Dendritic cell treated with granulocyte-macrophage colony-stimulating factor and Interleukin-4, amounts not matched to agents 40 ng/mL and 50 ng/mL, for 4 days (primary cell): ENCODE results near the gene PLEKHO2.
"Not testable (repeated sequence)": the region's sequence is repeated elsewhere in the genome, so short reads cannot be mapped to it uniquely, and the experiment has no call there.

Source experiments
- H3K27ac Mint-ChIP-seq: one replicate; pipeline ENCODE4 v1.8.0; 2022; ENCODE audit warnings: mild to moderate bottlenecking, mixed read lengths
- H3K27me3 Mint-ChIP-seq: one replicate; pipeline ENCODE4 v1.8.0; 2022; ENCODE audit warnings: mild to moderate bottlenecking, mixed read lengths
- H3K36me3 Mint-ChIP-seq: one replicate; pipeline ENCODE4 v1.8.0; 2022; ENCODE audit warnings: low read depth, mixed read lengths
- H3K4me1 Mint-ChIP-seq: one replicate; pipeline ENCODE4 v1.8.0; 2022; ENCODE audit warnings: low read depth, mixed read lengths
- H3K4me3 Mint-ChIP-seq: one replicate; pipeline ENCODE4 v1.8.0; 2022; ENCODE audit warnings: mild to moderate bottlenecking, moderate library complexity, mixed read lengths
- H3K9me3 Mint-ChIP-seq: one replicate; pipeline ENCODE4 v1.8.0; 2022; ENCODE audit warnings: mixed read lengths
- intact Hi-C: fragments of 100-400 bp; cut with micrococcal nuclease; formaldehyde crosslinking; loops from one replicate; pipeline ENCODE4 v1.15.0; 2022

PLEKHO2 gene

GRCh38 chr15:64810497-64811326 lies 31.0 kb upstream of the PLEKHO2 start:
- intact Hi-C loops = loop anchor here (1.0 kb wide), 1 partner anchor 79 kb away; no protein-coding TSS in a partner anchor
- Mint-ChIP-seq H3K36me3 (no peaks in the 10 kb centered on the region), H3K27ac (no peak overlapping the region), H3K27me3 (peaks cover 23% of the 10 kb centered on the region), H3K4me1 (peaks cover 25% of the 10 kb centered on the region), H3K9me3 (no peaks in the 10 kb centered on the region), H3K4me3 (no peak overlapping the region)

DNA sequence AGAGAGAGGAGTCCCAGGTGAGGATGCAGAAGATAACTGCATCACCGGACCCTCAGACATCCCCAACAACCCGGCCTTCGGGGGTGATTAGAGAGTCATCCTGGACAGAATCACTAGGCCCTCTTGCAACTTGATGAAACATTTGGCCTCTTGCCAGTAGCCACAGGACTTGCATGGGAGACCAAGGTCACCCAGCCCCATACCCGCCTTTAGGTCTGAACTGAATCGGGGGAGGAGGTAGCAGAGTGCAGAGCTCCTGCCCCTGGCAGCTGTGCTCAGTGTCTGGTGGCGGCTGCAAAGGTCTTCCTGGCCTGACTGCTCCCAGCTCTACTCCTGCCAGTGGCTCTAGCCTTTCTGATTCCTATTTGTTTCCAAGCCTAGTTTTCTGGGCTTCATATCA lies 28.6 kb upstream of the PLEKHO2 start:
- H3K9me3 Mint-ChIP-seq = no peaks in the 10 kb centered on the region
- H3K27ac Mint-ChIP-seq = no peak overlapping the region
- H3K4me3 Mint-ChIP-seq = no peak overlapping the region
- no peaks in the 10 kb centered on the region for H3K36me3 Mint-ChIP-seq
- intact Hi-C loops = no loop called here
- H3K4me1 Mint-ChIP-seq = peaks cover 25% of the 10 kb centered on the region
- peaks cover 16% of the 10 kb centered on the region for H3K27me3 Mint-ChIP-seq

- intact Hi-C loops, H3K4me3 Mint-ChIP-seq, H3K9me3 Mint-ChIP-seq, H3K27me3 Mint-ChIP-seq, H3K27ac Mint-ChIP-seq, H3K36me3 Mint-ChIP-seq: not testable (repeated sequence)
- peaks cover 25% of the 10 kb centered on the region for H3K4me1 Mint-ChIP-seq
Observed at GRCh38 chr15:64814283-64814682, 27.4 kb upstream of the PLEKHO2 start.

DNA sequence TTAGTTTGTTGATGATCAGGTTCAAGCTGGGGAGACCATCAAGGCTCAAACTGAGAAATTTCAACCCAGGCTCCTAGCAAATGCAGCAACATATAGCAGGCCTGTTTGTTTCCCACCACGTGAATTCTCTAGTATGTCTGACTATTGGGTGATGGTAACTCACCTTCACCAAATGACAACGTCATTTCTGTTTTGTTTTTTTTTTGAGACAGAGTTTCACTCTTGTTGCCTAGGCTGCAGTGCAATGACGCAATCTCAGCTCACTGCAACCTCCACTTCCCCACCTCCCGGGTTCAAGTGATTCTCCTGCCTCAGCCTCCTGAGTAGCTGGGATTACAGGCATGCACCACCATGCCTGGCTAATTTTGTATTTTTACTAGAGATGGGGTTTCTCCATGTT lies 26.8 kb upstream of the PLEKHO2 start:
- intact Hi-C loops, H3K36me3 Mint-ChIP-seq, H3K27ac Mint-ChIP-seq, H3K27me3 Mint-ChIP-seq, H3K4me3 Mint-ChIP-seq, H3K9me3 Mint-ChIP-seq: not testable (repeated sequence)
- peaks cover 22% of the 10 kb centered on the region for H3K4me1 Mint-ChIP-seq

GRCh38 chr15:64816452-64816851 lies 25.3 kb upstream of the PLEKHO2 start:
- Mint-ChIP-seq H3K27me3 (no peaks in the 10 kb centered on the region), H3K9me3 (no peaks in the 10 kb centered on the region), H3K4me1 (peaks cover 19% of the 10 kb centered on the region), H3K36me3 (no peaks in the 10 kb centered on the region), H3K4me3 (no peak overlapping the region), H3K27ac (no peak overlapping the region)
- intact Hi-C loops = no loop called here

GRCh38 chr15:64824929-64825430 lies 16.7 kb upstream of the PLEKHO2 start:
- peak overlapping the region; percentile 65 for H3K4me3 Mint-ChIP-seq
- H3K27me3 Mint-ChIP-seq = peaks cover 21% of the 10 kb centered on the region
- intact Hi-C loops = loop anchor here (2.0 kb wide), 1 partner anchor 16 kb away; the partner anchor contains the start of gene PLEKHO2
- no peaks in the 10 kb centered on the region for H3K36me3 Mint-ChIP-seq
- H3K4me1 Mint-ChIP-seq = peaks cover 36% of the 10 kb centered on the region
- no peaks in the 10 kb centered on the region for H3K9me3 Mint-ChIP-seq
- no peak overlapping the region for H3K27ac Mint-ChIP-seq

- peak within 1 kb of the TSS; percentile 72 for H3K4me3 Mint-ChIP-seq
- peaks cover 37% of the 10 kb centered on the region for H3K4me1 Mint-ChIP-seq
- H3K27ac Mint-ChIP-seq = peak within 1 kb of the TSS; percentile 81
- intact Hi-C loops = loop anchor here (2.0 kb wide), 1 partner anchor 15 kb away; the partner anchor contains the start of gene PLEKHO2
- no peaks in the 10 kb centered on the region for H3K36me3 Mint-ChIP-seq
- H3K27me3 Mint-ChIP-seq = peaks cover 21% of the 10 kb centered on the region
- no peaks in the 10 kb centered on the region for H3K9me3 Mint-ChIP-seq
Observed at GRCh38 chr15:64825431-64826294, 16.1 kb upstream of the PLEKHO2 start, which contains the start of gene PIF1. Gene PIF1 (minus strand): TSS chr15:64825647. CDS start chr15:64824335, 1,312 bp downstream.

GRCh38 chr15:64828985-64829384 lies 12.7 kb upstream of the PLEKHO2 start:
- no peak overlapping the region for H3K27ac Mint-ChIP-seq
- peaks cover 9% of the 10 kb centered on the region for H3K27me3 Mint-ChIP-seq
- intact Hi-C loops = no loop called here
- H3K36me3 Mint-ChIP-seq = no peaks in the 10 kb centered on the region
- H3K9me3 Mint-ChIP-seq = no peaks in the 10 kb centered on the region
- H3K4me1 Mint-ChIP-seq = peaks cover 34% of the 10 kb centered on the region
- H3K4me3 Mint-ChIP-seq = no peak overlapping the region

DNA sequence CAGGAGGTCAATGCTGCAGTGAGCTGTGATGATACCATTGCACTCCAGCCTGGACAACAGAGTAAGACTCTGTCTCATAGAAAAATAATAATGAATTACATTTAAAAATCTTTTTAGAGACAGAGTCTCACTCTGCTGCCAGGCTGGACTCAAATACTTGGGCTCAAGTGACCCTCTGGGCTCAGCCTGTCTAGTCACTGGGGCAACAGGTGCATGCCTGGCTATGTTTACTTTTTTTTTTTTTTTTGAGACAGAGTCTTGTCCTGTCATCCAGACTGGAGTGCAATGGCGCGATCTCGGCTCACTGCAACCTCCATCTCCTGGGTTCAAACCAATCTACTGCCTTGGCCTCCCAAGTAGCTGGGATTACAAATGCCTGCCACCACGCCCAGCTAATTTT lies 8.0 kb upstream of the PLEKHO2 start:
- H3K36me3 Mint-ChIP-seq = no peaks in the 10 kb centered on the region
- H3K4me3 Mint-ChIP-seq = no peak overlapping the region
- H3K9me3 Mint-ChIP-seq = no peaks in the 10 kb centered on the region
- no peak overlapping the region for H3K27ac Mint-ChIP-seq
- peaks cover 43% of the 10 kb centered on the region for H3K4me1 Mint-ChIP-seq
- no peaks in the 10 kb centered on the region for H3K27me3 Mint-ChIP-seq
- intact Hi-C loops = no loop called here

- peak overlapping the region; percentile 83 for H3K27ac Mint-ChIP-seq
- intact Hi-C loops = no loop called here
- H3K27me3 Mint-ChIP-seq = no peaks in the 10 kb centered on the region
- H3K9me3 Mint-ChIP-seq = no peaks in the 10 kb centered on the region
- H3K36me3 Mint-ChIP-seq = no peaks in the 10 kb centered on the region
- peaks cover 61% of the 10 kb centered on the region for H3K4me1 Mint-ChIP-seq
- H3K4me3 Mint-ChIP-seq = peak overlapping the region; percentile 4
Observed at GRCh38 chr15:64836023-64836536, 5.6 kb upstream of the PLEKHO2 start.

DNA sequence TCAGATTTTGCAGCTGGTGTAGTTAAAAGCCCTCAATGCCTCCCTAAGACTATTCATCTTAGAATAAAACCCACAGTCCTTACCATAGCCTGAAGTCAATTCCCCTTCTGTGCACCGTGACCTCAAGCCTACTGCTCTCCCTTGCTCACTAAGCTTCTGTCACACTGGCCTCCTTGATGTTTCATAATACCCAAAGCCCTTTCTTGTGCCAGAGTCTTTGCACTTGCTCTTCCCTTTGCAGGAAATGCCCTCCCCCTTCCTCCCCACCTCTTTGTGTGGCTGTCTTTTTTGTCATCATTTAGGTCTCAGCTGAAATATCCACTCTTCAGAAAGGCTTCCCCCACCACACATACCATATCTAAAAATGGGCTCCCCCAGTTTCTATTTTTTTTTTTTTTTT lies 4.2 kb upstream of the PLEKHO2 start:
- Mint-ChIP-seq H3K9me3 (no peaks in the 10 kb centered on the region), H3K27ac (peak overlapping the region; percentile 45), H3K4me3 (no peak overlapping the region), H3K36me3 (peaks cover 8% of the 10 kb centered on the region), H3K27me3 (no peaks in the 10 kb centered on the region), H3K4me1 (peaks cover 55% of the 10 kb centered on the region)
- intact Hi-C loops = no loop called here

- Mint-ChIP-seq H3K4me3 (peak overlapping the region; percentile 83), H3K9me3 (no peaks in the 10 kb centered on the region), H3K27me3 (no peaks in the 10 kb centered on the region), H3K27ac (peak overlapping the region; percentile 87), H3K4me1 (peaks cover 69% of the 10 kb centered on the region), H3K36me3 (peaks cover 43% of the 10 kb centered on the region)
- intact Hi-C loops = loop anchor here (2.0 to 5.0 kb wide), 2 partner anchors 16 to 151 kb away; partner anchors contain the start of gene PIF1
Observed at GRCh38 chr15:64841060-64841343, 713 bp upstream of the PLEKHO2 start.

- no peaks in the 10 kb centered on the region for H3K9me3 Mint-ChIP-seq
- peak overlapping the region; percentile 87 for H3K27ac Mint-ChIP-seq
- H3K27me3 Mint-ChIP-seq = no peaks in the 10 kb centered on the region
- H3K4me3 Mint-ChIP-seq = peak overlapping the region; percentile 90
- H3K36me3 Mint-ChIP-seq = peaks cover 56% of the 10 kb centered on the region
- intact Hi-C loops = loop anchor here (2.0 to 5.0 kb wide), 2 partner anchors 62 to 150 kb away; no protein-coding TSS in a partner anchor
- H3K4me1 Mint-ChIP-seq = peaks cover 71% of the 10 kb centered on the region
Observed at GRCh38 chr15:64842096-64842939, 603 bp downstream of the PLEKHO2 start.
